Stimulated activated CD4-positive, alpha-beta T cell treated with anti-CD3 and anti-CD28 coated beads, Interleukin-2, amount 100 ng/mL, for 48 hours (primary cell): ENCODE data around the gene AHR.

Experiments
- DNase-seq, 2 donors: peaks; one replicate each; pipeline ENCODE4 v3.0.0-alpha.2; 2020

Gene AHR

DNA sequence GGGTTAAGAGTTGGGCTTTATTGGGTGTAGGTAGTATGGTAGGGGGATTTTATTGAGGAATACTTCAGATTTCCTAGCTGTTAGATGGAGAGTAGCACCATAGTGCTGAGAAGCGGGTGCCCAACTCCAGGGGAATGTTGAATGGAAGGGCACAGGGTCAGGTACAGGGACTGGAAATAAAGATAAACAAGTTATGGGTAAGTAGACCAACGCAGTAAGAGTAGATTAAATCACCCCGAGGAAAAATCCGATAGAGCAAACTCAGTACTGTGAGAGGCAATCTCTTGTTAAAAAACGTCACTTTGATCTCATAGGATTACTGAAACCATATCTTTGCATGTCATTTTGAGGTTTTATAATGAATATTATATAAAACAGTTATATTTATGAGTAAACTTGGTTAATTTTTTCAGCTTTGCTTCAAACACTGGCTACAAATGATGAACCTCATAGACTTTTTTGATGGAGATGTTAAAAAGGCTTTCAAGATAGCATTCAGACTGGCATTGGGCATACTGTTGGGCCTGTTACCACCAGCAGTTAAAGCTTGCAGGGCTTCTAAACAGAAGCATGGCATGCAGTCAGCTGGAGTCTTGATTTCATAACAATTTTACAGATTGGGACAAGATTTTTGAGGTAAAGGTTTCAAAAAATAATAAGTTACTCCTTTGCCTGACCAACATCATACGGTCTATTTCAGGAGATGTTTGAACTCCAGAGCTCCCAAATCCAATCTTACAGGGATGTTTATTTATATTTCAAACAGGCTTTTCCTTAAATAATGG is 7.1 kb downstream of the AHR start:
- no peak for DNase-seq

DNA sequence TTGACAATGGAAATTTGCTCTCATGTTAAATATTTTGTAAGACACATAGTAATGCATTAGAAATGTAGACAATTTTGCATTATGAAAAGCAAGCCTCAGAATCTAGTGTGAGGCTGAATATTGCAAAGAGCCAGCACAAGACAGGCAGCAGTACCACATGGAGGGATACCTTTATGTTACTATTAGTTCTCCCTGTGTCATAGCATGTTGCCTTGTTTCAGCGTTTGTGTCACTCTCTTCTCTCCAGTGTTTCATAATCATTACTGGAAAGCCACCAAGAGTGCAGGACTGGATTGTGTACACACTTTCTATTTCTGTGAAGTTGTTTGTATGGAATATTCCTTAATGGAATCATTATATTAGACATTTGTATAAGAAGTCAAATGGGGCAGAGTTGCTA is 8.5 kb downstream of the AHR start:
- no peak for DNase-seq

DNA sequence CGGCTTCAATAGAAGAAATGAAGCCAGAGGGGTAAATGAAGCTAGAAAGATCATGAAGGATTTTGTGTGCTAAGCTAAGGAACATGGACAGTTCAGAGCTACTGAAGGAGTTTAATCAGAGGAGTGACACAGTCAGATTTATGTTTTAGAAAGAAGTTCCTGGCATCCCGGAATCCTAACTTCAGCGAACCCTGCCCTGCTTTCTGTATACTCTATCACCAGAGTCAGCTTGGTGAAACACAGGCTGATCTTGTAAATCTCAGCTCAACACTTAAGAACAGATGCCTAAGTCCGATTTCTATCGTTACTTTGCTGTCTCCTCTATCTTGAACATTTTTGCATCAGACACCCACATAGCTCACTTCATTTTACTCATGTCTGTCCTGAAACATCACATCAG is 9.1 kb downstream of the AHR start:
- DNase-seq, result no peak

DNA sequence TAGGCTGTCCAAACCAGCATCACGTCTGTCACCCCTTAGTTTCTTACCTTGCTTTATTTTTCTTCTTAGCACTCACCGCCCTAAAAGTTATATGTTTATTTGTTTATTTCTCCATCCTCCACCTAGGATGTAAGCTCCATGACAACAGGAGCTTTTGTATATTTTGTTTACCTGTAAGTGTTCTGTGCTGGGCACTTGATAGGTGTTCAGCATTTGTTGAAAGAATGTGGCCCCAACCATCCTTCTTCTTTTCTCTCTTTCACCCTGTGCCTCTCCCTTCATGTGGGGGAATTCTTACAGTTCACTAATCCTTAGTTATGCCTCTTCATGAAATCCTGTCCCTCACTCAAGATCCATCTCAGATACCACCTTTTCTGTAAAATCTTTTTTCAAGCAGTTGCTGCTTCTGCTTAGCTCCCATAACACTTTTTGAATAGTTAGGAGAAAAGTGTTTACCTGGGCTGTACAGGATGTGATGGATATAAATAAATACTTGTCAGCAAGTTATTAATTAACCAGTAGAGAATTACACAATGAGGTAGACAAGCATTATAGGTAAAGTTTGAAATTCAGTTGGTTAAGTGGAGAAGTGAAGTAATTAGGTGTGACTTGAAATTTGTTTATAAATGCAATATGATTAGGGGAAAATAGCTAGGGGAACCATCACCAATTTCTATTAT is 9.7 kb downstream of the AHR start:
- no peak for DNase-seq

DNA sequence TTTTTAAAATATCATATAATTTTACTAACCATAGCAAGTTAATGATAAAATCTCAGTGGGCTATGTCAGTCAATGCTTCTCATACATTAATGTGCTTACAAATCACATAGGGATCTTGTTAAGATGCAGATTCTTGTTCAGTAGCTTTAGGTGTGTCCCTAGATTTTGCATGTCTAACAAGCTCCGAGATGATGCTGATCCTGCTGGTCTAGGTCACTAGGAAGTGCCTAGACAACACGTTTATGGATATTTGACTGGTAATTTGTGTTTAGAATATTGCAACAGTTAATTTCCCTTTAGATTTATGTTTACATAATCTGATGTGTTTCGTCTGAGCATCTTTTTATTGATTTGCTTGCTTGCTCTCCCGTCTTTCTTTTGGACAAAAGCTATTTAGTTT is 12.7 kb downstream of the AHR start:
- no peak for DNase-seq

DNA sequence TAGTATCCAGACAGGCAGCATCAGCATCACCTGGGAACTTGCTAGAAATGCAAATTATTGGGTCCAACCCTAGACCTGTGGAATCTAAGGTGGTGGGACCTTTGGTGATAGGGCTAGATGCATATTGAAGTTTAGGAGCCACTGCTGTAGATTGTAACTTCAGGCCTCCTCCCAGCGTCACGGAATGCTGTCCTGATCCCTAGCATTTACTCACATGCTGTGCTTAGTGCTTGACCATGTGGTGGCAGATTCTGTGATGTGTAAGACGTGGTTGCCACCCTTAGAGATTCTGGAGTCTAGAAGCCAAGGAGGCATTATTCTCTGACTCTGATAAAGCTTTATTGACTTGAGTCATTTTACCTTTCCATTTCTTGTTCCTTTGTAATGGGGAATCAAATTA is 13.5 kb downstream of the AHR start:
- DNase-seq, result no peak

DNA sequence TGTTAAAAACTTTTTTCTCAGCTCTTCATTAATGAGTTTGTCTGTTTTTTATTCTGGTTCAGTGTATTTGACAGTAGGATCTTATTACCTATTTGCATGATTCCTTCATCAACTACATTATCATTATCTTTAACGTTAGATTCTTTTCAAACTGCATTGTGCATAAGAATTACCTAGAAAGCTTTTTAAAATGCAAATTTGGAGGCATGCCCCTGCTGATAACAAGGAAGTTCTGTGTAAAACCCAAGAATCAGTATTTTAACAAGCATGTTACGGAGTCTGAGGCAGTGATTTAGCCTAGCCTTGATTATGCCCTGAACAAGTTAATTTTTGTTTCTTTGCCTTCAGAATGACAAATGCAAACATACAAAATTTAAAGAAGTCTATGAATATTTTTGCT is 14.2 kb downstream of the AHR start:
- DNase-seq, result no peak

DNA sequence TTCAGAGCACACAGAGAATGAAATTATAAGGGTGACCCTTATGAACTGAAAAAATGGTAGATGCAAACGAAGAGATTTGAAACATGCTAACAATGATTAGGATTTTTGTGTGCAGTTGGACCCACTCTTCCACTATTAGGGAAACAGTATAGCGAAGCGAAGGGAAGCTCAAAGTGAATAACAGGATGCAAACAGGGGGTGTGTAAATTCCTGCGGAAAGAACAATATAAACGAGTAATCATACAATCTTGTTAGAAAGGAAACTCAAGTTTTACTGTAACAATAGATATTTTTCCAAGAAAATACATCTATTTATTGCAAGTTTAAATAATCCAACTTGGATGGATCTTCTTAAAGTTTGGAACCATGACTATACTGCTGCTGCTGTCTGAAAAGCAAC is 14.7 kb downstream of the AHR start:
- no peak for DNase-seq

DNA sequence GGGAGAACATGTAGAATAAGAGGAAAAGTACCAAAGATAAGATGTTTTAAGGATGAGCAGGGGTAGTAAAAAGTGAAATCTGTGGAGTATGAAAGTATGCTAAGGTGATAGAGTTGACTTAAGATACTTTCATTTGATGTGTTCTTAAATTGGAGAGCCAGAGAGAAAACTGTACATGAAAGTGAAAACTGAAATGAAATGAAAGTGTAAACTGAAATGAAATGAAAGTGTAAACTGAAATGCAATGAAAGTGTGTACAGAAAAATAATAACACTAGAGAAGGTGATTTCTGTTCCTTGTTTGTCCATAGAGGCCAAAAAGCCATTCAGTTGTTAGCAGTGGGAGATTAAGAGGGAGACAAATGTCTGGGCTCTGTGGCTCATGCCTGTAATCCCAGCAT is 17.5 kb downstream of the AHR start:
- no peak for DNase-seq

DNA sequence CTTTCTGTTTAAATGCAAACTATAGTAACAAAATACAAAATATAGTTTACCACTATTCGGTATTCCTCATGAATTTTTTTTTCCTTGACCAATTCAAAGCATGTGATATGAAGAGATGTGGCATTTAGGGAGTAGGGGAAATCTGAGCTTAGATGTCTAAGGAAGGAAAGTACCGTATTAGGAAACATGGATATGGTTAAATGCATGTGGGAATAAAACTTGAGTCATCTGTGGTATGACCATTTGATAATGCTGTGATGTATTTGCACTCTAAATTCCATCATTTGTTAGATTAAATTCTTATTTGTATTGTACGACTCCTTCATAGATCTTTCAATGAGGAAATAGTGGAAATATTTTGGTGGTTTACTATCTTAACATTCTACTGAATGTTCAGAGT is 19.7 kb downstream of the AHR start:
- DNase-seq, result no peak

DNA sequence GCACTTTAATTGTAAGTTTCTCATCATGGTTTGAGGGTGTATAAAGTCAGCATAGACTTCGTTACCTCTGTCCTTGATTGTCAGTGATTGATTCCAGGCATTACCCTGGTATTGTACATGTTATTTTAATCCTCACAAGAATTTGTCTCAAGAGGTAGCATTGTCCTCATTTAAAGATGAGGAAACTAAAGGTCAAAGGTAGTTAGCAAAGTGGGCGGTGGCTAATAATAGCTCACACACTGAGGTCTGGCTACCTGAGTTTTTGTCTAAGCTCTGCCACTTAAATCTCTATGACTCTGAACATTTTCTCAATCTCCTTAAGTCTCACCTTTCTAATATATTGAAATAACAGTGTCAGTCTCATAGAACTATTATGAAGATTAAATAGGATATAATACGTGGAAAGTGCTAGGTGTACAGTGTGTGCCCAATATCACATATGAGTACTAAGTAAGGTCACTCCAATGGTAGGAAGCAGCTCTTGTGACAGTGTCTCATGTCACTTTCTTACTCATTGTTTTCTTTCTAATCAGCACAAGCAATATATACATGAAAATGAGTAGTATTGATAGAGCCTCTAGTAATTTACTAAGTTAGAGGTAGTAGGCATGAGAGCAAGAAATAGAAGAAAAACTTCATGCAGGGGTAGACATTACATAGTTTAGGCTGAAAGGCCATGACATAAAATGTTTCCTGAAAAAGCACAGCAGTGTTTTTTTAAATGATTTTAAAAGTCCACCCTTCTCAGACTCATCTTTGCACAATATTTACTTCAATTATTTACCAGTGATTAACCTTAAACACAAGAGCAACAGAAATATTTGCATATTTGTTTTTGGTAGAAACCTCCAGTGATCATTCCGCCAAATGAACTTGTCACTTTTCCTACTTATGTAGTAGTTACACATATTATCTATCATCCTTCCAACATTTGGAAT is 21.0 kb downstream of the AHR start:
- no peak for DNase-seq

DNA sequence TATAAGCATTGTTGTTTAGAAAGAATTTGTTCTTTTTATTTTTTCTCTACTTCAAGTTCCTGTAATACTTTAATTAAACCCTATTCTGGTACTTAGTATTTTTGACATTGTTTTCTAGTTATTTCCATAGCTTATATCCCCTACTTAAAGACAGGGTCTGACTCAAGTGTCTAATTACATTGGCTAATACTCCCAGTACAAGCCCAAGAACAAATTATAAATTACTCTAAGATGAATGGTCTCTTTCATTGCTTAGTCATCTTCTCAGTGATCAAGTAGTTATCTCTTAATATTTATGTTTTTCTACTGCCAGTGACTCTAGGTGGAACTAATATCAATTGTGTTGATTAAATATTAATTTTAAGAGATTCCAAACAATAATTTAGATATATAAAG is 21.6 kb downstream of the AHR start:
- DNase-seq, result no peak

DNA sequence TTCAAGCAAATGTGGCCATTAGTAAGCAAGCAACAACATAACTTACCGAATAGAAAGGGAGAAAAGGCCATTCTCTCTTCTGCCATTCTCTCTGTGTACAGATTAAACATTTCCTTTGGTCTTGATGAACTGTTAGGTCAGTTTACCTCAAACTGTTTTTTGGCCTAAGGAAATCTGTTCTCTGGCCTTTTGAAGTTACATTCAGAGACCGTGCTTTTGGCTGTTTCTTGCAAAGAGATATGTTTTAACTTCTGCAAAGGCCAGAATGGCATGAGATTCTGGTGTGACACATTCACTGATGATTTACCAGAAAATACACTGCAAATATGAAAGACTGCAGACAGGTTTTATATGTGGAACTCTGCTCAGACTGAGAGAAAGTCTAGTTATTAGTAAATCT is 22.2 kb downstream of the AHR start:
- DNase-seq, result no peak

DNA sequence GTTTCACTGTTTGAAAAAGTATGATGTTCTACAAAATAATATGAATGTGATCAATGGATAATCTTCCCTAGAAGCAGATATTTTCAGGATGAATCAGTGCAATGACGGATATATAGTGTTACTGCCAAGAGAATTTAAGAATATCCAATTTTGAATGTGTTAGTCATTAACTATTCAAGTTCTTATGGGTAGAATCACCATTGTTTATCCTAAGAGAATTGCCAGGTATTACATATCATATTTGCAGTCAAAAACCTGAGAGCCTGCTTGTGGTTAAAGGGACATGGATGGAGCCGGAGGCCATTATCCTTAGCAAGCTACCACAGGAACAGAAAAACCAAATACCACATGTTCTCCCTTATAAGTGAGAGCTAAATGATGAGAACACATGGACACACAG is 26.9 kb downstream of the AHR start:
- no peak for DNase-seq

DNA sequence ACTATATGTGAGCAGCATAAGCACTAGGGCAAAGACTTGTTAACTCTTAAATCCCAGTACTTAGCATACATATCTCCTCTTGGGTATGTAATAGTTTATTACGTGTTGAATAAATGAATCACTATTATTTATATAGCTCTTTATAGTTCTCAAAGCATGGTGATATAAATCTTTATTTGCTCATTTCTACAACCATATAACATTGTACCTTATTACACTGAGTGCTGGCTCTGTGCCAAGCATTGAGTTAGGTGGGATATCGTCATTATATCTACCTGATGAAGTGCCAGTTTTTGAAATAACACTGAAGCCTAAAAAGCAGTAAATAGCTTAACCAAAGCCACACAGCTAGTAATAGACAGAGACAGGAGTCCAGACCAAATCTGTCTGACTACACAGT is 27.9 kb downstream of the AHR start:
- DNase-seq, result no peak

DNA sequence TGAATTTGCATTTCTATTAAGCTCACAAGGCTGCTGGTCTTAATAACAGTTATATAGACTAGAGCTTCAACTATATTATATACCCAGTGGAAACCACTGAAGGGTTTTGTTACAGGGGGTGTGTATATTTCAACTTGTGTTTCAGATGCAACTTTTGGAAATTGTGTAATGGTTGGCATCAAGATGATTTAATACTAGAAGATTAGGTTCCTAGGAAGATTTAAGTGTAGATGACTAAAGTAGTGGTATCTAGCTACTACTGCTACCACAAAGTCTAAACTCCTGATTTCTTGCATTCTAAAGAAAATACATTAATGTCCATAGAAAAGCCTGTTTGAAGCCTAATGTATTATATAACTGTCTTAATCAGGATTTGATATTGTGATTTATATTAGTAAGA is 30.2 kb downstream of the AHR start:
- no peak for DNase-seq

DNA sequence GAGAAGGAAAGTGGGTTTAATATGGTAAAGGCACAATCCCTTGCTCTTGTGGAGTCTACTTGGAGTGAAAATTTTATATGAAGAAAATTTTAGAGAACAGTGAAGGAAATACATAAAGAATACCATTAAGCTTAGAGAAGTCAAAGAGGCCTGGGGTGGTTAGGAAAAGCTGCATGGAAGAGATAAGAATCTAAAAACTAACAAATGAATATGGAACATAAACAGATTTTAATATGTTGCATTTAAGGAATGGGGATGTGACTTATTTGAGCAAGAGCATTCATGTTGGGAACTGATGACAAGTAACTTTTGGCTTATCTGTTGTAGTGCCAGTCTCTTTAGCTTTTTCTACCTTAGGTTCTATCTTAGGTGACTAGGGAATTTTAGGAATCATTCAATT is 31.0 kb downstream of the AHR start:
- DNase-seq, result no peak

DNA sequence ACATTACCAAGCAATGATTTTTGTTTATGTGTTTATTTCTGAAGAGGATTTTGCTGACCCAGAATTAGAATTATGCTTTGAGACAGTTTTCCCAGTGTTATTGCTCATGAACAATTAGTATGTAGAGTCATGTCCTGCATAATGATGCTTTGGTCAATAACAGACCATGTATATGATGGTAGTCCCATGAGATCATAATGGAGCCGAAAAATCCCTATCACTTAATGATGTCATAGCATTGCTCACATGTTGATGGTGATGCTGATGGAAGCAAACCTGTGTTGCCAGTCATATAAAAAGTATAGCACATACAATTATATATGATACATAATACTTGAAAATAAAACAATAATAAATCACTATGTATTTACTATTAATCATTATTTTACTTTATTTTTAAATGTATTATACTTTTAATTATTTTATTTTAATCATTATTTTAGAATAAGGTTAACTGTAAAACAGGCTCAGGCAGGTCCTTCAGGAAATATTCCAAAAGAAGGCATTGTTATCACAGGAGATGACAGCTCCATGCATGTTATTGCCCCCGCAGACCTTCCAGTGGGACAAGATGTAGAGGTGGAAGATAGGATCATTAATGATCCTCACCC is 33.5 kb downstream of the AHR start:
- DNase-seq, result no peak

DNA sequence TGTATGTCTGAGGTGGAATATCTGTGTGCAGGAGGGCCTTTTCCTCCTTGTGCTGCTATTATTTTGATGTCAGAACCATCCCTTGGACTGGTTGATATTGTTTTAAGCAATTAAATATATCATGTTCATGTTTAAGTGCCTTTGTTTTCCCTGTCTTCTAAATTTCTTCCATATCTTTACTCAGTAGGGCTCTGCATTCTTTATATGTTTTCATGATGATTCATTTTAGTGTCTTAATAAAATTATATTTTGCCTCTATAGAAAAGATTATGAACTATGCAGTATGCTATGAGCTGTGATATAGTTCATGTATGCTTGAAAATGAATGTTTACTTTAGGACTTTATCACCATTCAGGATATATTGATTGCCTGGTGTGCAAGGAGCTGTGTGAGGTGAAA is 34.8 kb downstream of the AHR start:
- DNase-seq, result no peak

DNA sequence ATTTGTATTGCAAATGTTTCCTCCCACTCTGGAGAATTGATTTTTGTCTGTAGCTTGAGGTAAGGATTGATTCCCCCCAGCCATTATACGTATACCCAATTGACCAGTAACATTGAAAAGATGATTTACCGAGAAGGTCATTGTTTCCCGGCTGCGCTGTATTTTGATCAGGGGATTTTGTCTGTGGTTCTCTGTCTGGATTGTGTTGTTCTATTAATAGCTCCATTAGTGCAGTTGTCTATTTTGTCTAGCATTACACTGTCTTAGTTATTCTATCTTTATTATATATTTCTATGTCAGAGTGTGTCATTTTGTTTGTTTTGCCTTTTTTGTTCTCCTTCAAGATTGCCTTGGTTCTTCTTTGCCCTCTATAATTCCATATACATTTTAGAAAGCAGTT is 37.7 kb downstream of the AHR start:
- no peak for DNase-seq

DNA sequence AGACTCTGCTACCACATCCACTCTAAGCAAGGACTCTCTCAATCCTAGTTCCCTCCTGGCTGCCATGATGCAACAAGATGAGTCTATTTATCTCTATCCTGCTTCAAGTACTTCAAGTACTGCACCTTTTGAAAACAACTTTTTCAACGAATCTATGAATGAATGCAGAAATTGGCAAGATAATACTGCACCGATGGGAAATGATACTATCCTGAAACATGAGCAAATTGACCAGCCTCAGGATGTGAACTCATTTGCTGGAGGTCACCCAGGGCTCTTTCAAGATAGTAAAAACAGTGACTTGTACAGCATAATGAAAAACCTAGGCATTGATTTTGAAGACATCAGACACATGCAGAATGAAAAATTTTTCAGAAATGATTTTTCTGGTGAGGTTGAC is 40.7 kb downstream of the AHR start:
- no peak for DNase-seq

DNA sequence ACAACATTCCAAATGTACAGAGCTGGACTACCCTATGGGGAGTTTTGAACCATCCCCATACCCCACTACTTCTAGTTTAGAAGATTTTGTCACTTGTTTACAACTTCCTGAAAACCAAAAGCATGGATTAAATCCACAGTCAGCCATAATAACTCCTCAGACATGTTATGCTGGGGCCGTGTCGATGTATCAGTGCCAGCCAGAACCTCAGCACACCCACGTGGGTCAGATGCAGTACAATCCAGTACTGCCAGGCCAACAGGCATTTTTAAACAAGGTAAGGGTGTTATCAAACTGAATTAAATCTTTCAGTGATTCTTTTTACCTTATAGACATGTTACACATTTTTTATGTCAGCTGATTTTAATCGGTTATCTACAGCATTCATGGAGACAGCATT is 41.5 kb downstream of the AHR start:
- DNase-seq, result no peak

DNA sequence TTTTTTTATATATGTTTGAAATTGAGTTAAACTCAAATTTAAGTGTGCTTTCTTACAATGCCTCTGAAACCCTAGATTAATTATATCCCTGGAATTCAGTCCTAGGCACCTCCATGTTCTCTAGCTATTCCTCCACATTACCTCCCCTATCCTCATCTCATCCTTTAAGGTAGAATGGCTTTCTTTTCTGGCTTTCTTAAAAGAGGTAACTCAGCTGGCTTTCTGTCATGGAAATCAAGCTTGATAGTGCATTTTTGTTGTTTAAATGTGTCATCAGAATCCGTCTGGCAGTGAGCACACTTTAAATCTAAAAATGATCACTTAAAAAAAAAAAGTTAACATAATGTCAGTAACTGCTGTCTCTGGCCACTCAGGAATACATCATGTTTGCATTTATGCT is 42.2 kb downstream of the AHR start:
- no peak for DNase-seq
